ENCODE measurements around the gene BLOC1S2.
A peak's percentile ranks its signal among the peaks of the same experiment; 100 is the strongest.
"Not testable (repeated sequence)": the region's sequence is repeated elsewhere in the genome, so short reads cannot be mapped to it uniquely, and the experiment has no call there.

The BLOC1S2 gene

GRCh38 chr10:100286051-100287033, at the start of gene BLOC1S2:
BLOC1S2 (minus strand) TSS chr10:100286680; CDS start chr10:100286659, 21 bp downstream.
- DNase-seq (ENCODE audit: low read depth in 2 of 2): peak; percentile 76 to 81

- no peak for DNase-seq (ENCODE audit: low read depth in 2 of 2)
These were observed 48.3 kb upstream of the BLOC1S2 start for GRCh38 chr10:100334762-100335161.

GRCh38 chr10:100333661-100334440, 47.4 kb upstream of the BLOC1S2 start:
- DNase-seq (ENCODE audit: low read depth in 2 of 2): no peak

- DNase-seq (ENCODE audit: low read depth in 2 of 2): no peak
These were observed 46.6 kb upstream of the BLOC1S2 start for GRCh38 chr10:100333106-100333505.

- no peak for DNase-seq (ENCODE audit: low read depth in 2 of 2)
These were observed 43.6 kb upstream of the BLOC1S2 start, which contains the start of gene PKD2L1 for GRCh38 chr10:100330079-100330478. PKD2L1 (minus strand) TSS chr10:100330228; CDS start chr10:100330103, 125 bp downstream.

GRCh38 chr10:100328198-100328597, 41.7 kb upstream of the BLOC1S2 start:
- no peak for DNase-seq (ENCODE audit: low read depth in 2 of 2)

GRCh38 chr10:100327718-100328009, 41.2 kb upstream of the BLOC1S2 start:
- no peak for DNase-seq (ENCODE audit: low read depth in 2 of 2)

- DNase-seq (ENCODE audit: low read depth in 2 of 2): no peak
These were observed 40.7 kb upstream of the BLOC1S2 start for GRCh38 chr10:100327007-100327717.

GRCh38 chr10:100325158-100325557, 38.7 kb upstream of the BLOC1S2 start:
- no peak for DNase-seq (ENCODE audit: low read depth in 2 of 2)

- DNase-seq (ENCODE audit: low read depth in 2 of 2): no peak
These were observed 33.4 kb upstream of the BLOC1S2 start for GRCh38 chr10:100319707-100320402.

GRCh38 chr10:100318207-100318606, 31.7 kb upstream of the BLOC1S2 start:
- DNase-seq (ENCODE audit: low read depth in 2 of 2): no peak

GRCh38 chr10:100315615-100316014, 29.1 kb upstream of the BLOC1S2 start:
- no peak for DNase-seq (ENCODE audit: low read depth in 2 of 2)

GRCh38 chr10:100311298-100311697, 24.8 kb upstream of the BLOC1S2 start:
- DNase-seq (ENCODE audit: low read depth in 2 of 2): no peak

GRCh38 chr10:100307684-100308083, 21.2 kb upstream of the BLOC1S2 start:
- DNase-seq (ENCODE audit: low read depth in 2 of 2): no peak

- DNase-seq (ENCODE audit: low read depth in 2 of 2): no peak
These were observed 20.4 kb upstream of the BLOC1S2 start for GRCh38 chr10:100306861-100307260.

- no peak for DNase-seq (ENCODE audit: low read depth in 2 of 2)
These were observed 17.9 kb upstream of the BLOC1S2 start for GRCh38 chr10:100304414-100304813.

GRCh38 chr10:100303724-100304319, 17.3 kb upstream of the BLOC1S2 start:
- no peak for DNase-seq (ENCODE audit: low read depth in 2 of 2)

- DNase-seq (ENCODE audit: low read depth in 2 of 2): not testable (repeated sequence)
These were observed 14.6 kb upstream of the BLOC1S2 start for GRCh38 chr10:100301123-100301522.

GRCh38 chr10:100297242-100297641, 10.8 kb upstream of the BLOC1S2 start:
- no peak for DNase-seq (ENCODE audit: low read depth in 2 of 2)

- DNase-seq (ENCODE audit: low read depth in 2 of 2): no peak
These were observed 6.6 kb upstream of the BLOC1S2 start for GRCh38 chr10:100293066-100293465.

- not testable (repeated sequence) for DNase-seq (ENCODE audit: low read depth in 2 of 2)
These were observed 5.8 kb upstream of the BLOC1S2 start for GRCh38 chr10:100292300-100292699.

All from stimulated activated CD8-positive, alpha-beta memory T cell treated with anti-CD3 and anti-CD28 coated beads, Interleukin-7, amount 100 ng/mL, for 4 hours (primary cell).